ENCODE measurements around the gene DNM1. TPM values are rescaled to one million over a fixed set of nuclear protein-coding genes. Genes with fewer than 3 reads are reported as not detected.

DNM1 gene
- polyA plus RNA-seq, 1 of the 3 experiments (the other 2 are of a cell fraction): 35.7 TPM

- Histone ChIP-seq H3K4me1 (ENCODE audit: control insufficient read depth in 1 of 2, insufficient read depth in 2 of 2, low read depth in 1 of 2, low read length in 1 of 2) (peaks cover 5 to 8% of the 10 kb centered on the region in 2 experiments; a peak in 2 of 4 replicates), H3K9ac (no peak overlapping the region), H3K36me3 (replicated peaks in 1 of 2; ENCODE audit: control insufficient read depth in 1 of 2, insufficient read depth in 2 of 2, low read length in 1 of 2) (no peaks in the 10 kb centered on the region), H3K27ac (ENCODE audit: low read depth in 2 of 2, low read length in 1 of 2) (no peak overlapping the region), H2AFZ (ENCODE audit: low read depth) (no peak overlapping the region), H3K9me3 (no peaks in the 10 kb centered on the region), H4K20me1 (ENCODE audit: insufficient read depth) (no peaks in the 10 kb centered on the region), H3K9me2 (no peaks in the 10 kb centered on the region), H3K79me2 (ENCODE audit: insufficient read depth) (no peaks in the 10 kb centered on the region), H3K4me3 (ENCODE audit: low read depth in 2 of 2, low read length in 1 of 2) (no peak overlapping the region), H3K27me3 (ENCODE audit: insufficient read depth) (no peaks in the 10 kb centered on the region), H3F3A (replicated peaks; ENCODE audit: insufficient read depth) (no peaks in the 10 kb centered on the region), H3K4me2 (no peak overlapping the region)
- WGBS (ENCODE audit: low lambda C conversion rate): 83% methylated on average over 2 of the region's 2 CpGs
- ChIA-PET CTCF (interaction anchor here (0.5 to 9.4 kb wide), 10 partner anchors 33 to 141 kb away, joined by 3 to 80 read pairs (median 4); no protein-coding TSS in a partner anchor), POLR2A (interaction anchor here (0.6 to 1.8 kb wide), 2 partner anchors 7 to 226 kb away, joined by 3 to 4 read pairs; no protein-coding TSS in a partner anchor)
- no peak for DNase-seq
- no peak for TF ChIP-seq RFX5 (IDR thresholded peaks at IDR 0.05; ENCODE audit: low read length)
- TF ChIP-seq POLR2AphosphoS5 (IDR thresholded peaks at IDR 0.05; ENCODE audit: low read depth, low read length): no peak
- TF ChIP-seq EP300 (IDR thresholded peaks at IDR 0.05; ENCODE audit: borderline replicate concordance in 1 of 2, low read depth in 1 of 2, low read length in 1 of 2): no peak
- no peak for TF ChIP-seq GATA2 (CRISPR knock-in tag; IDR thresholded peaks at IDR 0.05)
- TF ChIP-seq MEF2A (IDR thresholded peaks at IDR 0.05; ENCODE audit: borderline replicate concordance, low read depth): no peak
- TF ChIP-seq JUND (IDR thresholded peaks at IDR 0.05): no peak
- TF ChIP-seq FOSL2 (IDR thresholded peaks at IDR 0.05; ENCODE audit: borderline replicate concordance, low read depth): no peak
- TF ChIP-seq CTCF (IDR thresholded peaks at IDR 0.05): no peak
- TF ChIP-seq RXRA (IDR thresholded peaks at IDR 0.05; ENCODE audit: borderline replicate concordance, low read depth): no peak
- no peak for TF ChIP-seq MAX (IDR thresholded peaks at IDR 0.05; ENCODE audit: low read depth)
- TF ChIP-seq IRF3 (IDR thresholded peaks at IDR 0.05; ENCODE audit: low read depth, low read length): no peak
- no peak for TF ChIP-seq REST (IDR thresholded peaks at IDR 0.05; ENCODE audit: low read depth, low read length)
- no peak for TF ChIP-seq PBX3 (IDR thresholded peaks at IDR 0.05)
These were observed 94.1 kb downstream of the DNM1 start for GRCh38 chr9:128297221-128297773.

Measured in SK-N-SH (cell line).